22Rv1 (cell line): ENCODE measurements around the gene HSPA12A.

Experiments used
- CTCF ChIP-seq: fragments of 450-650 bp; IDR thresholded peaks from 2 replicates; pipeline ENCODE4 v1.5.1; 2017; ENCODE audit warnings: mild to moderate bottlenecking
- ZFX ChIP-seq: fragments of 450-650 bp; IDR thresholded peaks from 2 replicates; pipeline ENCODE4 v1.6.1; 2017; ENCODE audit warnings: antibody characterized with exemption, borderline replicate concordance

GRCh38 chr10:116668446-116668845 lies 73.9 kb downstream of the HSPA12A start:
- no peak for TF ChIP-seq CTCF
- TF ChIP-seq ZFX: no peak
